ENCODE data around the gene NF2.

Gene NF2

DNA sequence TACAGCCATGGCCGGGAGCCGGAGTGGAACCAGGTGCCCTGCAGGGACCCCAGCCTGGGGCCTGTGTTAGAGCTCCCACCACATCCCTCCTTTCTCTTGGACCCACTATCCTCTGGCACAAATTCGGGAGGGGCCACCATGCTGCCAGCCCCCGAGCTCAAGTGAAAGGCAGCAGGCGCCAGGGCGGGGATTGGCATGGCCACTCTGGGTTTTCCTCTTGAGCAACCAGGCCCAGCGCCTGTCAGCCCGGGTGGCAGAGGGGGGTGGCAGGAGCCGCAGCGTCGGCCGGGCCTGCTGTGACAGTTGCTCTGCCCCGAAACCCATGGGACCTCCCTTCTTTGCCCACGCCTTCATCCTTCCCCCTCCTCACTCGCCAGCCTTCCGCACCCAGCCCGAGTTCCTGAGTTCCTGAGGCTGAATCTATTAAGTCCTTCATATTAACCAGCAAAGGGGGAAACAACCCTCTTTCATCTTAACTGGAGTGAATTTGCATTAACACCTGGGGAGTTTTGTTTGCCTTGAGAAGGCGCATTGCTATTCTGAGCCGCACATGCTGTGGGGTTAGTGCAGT is 99.6 kb downstream of the NF2 start:
- no peak for TF ChIP-seq ZFX (IDR thresholded peaks at IDR 0.05; ENCODE audit: borderline replicate concordance)
- TF ChIP-seq, protein P1, sequence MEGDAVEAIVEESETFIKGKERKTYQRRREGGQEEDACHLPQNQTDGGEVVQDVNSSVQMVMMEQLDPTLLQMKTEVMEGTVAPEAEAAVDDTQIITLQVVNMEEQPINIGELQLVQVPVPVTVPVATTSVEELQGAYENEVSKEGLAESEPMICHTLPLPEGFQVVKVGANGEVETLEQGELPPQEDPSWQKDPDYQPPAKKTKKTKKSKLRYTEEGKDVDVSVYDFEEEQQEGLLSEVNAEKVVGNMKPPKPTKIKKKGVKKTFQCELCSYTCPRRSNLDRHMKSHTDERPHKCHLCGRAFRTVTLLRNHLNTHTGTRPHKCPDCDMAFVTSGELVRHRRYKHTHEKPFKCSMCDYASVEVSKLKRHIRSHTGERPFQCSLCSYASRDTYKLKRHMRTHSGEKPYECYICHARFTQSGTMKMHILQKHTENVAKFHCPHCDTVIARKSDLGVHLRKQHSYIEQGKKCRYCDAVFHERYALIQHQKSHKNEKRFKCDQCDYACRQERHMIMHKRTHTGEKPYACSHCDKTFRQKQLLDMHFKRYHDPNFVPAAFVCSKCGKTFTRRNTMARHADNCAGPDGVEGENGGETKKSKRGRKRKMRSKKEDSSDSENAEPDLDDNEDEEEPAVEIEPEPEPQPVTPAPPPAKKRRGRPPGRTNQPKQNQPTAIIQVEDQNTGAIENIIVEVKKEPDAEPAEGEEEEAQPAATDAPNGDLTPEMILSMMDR (IDR thresholded peaks at IDR 0.05), result no peak

DNA sequence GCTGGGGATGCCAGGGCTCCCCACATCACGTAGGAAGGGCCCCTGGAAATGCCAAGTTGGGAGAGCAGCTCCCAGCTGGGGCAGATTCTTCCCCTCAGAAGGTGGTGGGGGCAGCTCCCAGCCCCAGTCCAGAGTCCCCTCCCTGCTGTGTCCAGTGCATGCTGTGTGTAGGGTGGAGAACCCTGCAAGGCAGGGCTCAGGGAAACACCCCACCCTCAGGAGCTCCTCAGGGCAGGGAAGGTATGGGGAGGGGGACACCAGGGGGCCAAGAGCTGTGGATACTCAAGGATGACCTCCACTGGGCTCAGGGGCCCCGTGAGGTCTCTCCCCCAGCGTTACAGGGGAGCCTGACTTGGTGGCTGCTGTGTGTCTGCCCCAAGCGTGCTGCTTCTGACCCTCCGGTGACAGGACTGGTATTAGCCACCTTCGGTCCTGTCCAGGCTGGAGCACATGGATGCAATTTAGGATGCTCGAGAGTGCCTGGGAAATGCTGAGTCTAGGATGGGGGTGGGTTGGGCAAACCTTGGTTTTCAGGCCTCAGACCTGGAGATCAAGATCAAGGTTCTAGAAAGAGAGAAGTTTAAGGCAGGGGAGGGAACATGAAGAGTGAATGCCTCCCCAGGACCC is 100.2 kb downstream of the NF2 start:
- TF ChIP-seq, protein P1 (IDR thresholded peaks at IDR 0.05), result no peak
- TF ChIP-seq ZFX (IDR thresholded peaks at IDR 0.05; ENCODE audit: borderline replicate concordance), result no peak
- H3K27ac ChIP-seq, result no peak overlapping the region

More for the DNA sequence above, 99.6 kb downstream of the NF2 start:
- H3K27ac ChIP-seq, result no peak overlapping the region

DNA sequence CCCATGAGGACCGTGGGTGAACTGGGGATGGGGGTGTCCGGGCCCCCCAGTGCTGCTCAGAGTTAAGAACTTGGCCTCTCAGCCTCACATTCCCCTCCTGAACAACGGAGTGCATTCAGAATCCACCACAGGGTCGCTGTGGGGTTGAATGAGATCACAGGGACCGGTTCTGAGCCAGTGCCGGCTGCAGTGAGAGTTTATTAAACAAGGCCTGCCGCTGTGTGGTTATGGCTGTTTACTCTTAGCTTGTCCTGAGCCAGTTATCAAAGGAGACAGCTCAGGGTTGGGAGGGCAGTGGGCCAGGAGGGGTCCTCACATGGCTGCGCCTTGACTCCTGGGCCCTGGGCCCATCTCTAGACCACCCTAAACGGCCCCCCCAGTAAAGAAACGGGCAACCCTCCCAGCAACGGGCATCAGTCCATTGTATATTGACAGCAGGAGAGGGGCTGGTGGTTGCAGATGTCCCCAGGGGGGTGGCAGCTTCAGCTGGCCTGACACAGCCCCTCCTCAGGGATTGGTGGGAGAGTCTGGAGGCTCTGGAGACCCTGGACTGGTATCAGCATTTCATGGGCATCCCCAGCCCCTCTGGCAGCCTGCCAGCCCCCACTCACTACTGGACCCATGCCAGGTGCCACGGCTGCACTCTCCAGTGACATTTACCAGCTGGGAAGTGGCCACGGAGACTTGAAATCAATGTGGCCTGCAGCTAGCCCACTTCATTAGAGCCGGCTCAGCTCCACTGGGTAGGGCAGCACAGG is 101.3 kb downstream of the NF2 start:
- no peak overlapping the region for H3K27ac ChIP-seq
- TF ChIP-seq, protein P1 (IDR thresholded peaks at IDR 0.05), result no peak
- TF ChIP-seq ZFX (IDR thresholded peaks at IDR 0.05; ENCODE audit: borderline replicate concordance), result no peak

DNA sequence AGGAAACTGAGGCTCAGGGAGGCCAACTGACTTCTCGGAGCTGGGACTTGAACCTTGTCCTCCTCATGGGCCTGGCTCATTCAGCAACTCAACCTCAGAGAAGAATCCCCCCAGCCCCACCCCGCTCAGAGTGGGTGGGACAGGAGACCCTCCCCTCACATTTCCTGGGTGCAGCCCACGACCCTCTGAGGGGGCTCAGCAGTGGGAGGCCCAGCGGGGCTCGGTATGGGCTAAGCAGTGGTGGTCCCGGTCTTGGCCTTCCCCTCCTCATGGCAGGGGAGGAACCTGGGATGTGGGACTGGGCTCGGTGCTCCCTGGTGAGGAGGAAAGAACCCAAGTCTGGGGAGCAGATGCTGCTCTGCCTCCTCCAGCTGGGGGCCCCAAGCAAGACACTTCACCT is 102.2 kb downstream of the NF2 start:
- no peak overlapping the region for H3K27ac ChIP-seq
- no peak for TF ChIP-seq ZFX (IDR thresholded peaks at IDR 0.05; ENCODE audit: borderline replicate concordance)
- TF ChIP-seq, protein P1 (IDR thresholded peaks at IDR 0.05), result no peak

DNA sequence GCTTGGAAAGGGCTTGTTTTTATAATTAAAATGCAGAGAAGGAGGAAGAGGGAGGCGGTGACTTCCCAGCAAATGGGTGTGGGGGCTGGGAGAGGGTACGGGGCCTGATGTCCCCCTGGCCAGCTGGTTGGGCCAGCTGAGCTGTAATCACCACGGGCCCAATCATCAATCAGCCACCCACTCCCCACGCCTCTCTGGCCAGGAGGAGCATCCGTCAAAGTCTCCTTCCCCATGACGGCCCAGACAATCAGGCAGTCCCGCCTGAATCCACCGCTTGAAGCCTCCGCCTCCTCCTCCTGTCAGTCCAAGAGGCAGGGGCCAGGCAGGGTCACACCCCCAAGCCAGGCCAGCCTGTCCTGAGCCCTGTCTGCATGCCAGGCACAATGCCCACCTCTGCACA is 103.1 kb downstream of the NF2 start:
- H3K27ac ChIP-seq, result no peak overlapping the region
- TF ChIP-seq, protein P1 (IDR thresholded peaks at IDR 0.05), result no peak
- no peak for TF ChIP-seq ZFX (IDR thresholded peaks at IDR 0.05; ENCODE audit: borderline replicate concordance)

DNA sequence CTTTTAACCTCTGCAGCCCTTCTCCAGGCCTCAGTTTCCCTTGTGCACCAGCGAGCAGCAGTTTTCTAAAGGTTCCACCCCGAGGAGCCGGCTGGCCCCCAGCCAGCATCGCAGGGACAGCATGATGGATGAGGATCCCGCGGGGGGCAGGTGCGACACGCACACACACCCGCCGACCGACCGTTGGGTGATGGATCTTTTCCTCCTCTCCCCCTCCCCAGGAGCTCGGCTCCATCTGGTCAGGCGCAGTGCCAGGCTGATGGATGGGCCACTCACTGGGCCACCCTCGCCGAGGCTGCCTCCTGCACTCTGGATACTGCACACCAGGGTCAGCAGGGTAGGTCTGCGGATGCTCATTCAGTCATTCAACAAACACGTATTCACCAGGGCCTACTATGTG is 103.6 kb downstream of the NF2 start:
- TF ChIP-seq ZFX (IDR thresholded peaks at IDR 0.05; ENCODE audit: borderline replicate concordance), result no peak
- TF ChIP-seq, protein P1 (IDR thresholded peaks at IDR 0.05), result no peak

DNA sequence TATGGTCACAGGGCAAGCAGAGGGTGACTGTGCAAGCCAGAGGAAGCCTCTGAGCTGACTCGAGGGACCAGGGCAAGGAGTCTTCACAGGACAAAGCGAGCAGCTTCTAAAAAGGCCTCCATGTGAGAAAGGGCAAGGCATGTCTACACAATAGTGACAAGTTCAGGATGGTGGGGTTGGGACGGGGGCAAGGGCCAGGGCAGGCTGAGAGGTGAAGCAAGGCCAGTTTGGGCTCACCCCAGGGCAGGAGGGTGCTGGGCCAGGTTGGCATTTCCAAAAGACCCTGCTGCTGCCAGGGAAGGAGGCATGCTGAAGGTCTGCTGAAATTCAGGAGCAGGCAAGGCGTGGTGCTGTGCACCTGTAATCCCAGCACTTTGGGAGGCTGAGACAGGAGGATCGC is 104.0 kb downstream of the NF2 start:
- no peak overlapping the region for H3K27ac ChIP-seq

More for the DNA sequence above, 103.6 kb downstream of the NF2 start:
- H3K27ac ChIP-seq, result no peak overlapping the region

More for the DNA sequence above, 104.0 kb downstream of the NF2 start:
- TF ChIP-seq, protein P1 (IDR thresholded peaks at IDR 0.05), result no peak
- TF ChIP-seq ZFX (IDR thresholded peaks at IDR 0.05; ENCODE audit: borderline replicate concordance), result no peak
